ENCODE results near the gene PATE1.

DNA sequence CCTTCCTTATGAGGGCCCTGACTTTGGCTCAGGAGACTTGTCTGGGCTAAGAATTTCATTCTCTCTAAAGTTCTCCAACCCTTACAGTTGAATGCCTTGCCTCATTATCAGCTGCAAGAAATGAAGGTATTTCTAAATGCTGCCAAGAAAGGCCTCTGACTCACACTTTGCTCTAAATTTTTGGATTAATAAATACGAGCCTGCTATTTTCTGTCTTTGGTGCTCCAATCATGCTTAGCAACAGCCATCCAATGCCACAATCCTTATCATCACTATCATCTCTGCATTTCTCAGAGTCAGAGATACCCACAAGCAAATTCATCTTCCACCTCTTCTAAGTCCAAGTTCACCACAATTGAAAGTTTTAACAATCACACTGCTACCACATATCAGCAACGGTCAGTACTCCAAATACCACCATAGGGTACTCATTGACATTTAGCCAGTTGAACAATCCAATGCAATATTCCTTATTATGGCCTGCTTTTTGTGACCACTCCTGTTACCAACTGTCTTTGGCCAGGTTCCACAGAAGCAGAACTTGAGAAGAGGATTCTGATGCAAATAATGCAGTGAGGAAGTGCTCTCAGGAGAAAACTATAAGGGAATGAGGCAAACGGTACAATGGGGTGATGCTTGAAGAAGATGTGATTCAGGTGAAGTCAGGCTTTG lies 26.9 kb downstream of the PATE1 start:
- TF ChIP-seq, protein P1, sequence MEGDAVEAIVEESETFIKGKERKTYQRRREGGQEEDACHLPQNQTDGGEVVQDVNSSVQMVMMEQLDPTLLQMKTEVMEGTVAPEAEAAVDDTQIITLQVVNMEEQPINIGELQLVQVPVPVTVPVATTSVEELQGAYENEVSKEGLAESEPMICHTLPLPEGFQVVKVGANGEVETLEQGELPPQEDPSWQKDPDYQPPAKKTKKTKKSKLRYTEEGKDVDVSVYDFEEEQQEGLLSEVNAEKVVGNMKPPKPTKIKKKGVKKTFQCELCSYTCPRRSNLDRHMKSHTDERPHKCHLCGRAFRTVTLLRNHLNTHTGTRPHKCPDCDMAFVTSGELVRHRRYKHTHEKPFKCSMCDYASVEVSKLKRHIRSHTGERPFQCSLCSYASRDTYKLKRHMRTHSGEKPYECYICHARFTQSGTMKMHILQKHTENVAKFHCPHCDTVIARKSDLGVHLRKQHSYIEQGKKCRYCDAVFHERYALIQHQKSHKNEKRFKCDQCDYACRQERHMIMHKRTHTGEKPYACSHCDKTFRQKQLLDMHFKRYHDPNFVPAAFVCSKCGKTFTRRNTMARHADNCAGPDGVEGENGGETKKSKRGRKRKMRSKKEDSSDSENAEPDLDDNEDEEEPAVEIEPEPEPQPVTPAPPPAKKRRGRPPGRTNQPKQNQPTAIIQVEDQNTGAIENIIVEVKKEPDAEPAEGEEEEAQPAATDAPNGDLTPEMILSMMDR (IDR thresholded peaks at IDR 0.05), result no peak
- TF ChIP-seq POLR2AphosphoS5 (IDR thresholded peaks at IDR 0.05; ENCODE audit: low read depth, low read length), result no peak
- TF ChIP-seq, protein P2, sequence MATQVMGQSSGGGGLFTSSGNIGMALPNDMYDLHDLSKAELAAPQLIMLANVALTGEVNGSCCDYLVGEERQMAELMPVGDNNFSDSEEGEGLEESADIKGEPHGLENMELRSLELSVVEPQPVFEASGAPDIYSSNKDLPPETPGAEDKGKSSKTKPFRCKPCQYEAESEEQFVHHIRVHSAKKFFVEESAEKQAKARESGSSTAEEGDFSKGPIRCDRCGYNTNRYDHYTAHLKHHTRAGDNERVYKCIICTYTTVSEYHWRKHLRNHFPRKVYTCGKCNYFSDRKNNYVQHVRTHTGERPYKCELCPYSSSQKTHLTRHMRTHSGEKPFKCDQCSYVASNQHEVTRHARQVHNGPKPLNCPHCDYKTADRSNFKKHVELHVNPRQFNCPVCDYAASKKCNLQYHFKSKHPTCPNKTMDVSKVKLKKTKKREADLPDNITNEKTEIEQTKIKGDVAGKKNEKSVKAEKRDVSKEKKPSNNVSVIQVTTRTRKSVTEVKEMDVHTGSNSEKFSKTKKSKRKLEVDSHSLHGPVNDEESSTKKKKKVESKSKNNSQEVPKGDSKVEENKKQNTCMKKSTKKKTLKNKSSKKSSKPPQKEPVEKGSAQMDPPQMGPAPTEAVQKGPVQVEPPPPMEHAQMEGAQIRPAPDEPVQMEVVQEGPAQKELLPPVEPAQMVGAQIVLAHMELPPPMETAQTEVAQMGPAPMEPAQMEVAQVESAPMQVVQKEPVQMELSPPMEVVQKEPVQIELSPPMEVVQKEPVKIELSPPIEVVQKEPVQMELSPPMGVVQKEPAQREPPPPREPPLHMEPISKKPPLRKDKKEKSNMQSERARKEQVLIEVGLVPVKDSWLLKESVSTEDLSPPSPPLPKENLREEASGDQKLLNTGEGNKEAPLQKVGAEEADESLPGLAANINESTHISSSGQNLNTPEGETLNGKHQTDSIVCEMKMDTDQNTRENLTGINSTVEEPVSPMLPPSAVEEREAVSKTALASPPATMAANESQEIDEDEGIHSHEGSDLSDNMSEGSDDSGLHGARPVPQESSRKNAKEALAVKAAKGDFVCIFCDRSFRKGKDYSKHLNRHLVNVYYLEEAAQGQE (IDR thresholded peaks at IDR 0.05; ENCODE audit: insufficient read depth in 1 of 2, low read depth in 2 of 2, low read length in 1 of 2), result no peak
